Endothelial cell of umbilical vein (primary cell): ENCODE data around the gene LTA4H. TPM values are rescaled to one million over a fixed set of nuclear protein-coding genes. Genes with fewer than 3 reads are reported as not detected.

ENCODE experiments used
- BruUV-seq: library from RNA; stranded (reverse); fragments of 400-500 nt; replicated peaks from 2 replicates; lab custom pipeline; 2021; lab: Mats Ljungman, UMichigan
- CTCF ChIA-PET: fragments of 300-600, 350-600 bp; sonication (Branson Sonifier 250); formaldehyde crosslinking; loops from one replicate; lab custom pipeline; 2021; ENCODE audit warnings: antibody characterized with exemption, inconsistent platforms; lab: Charles Lee
- POLR2A ChIA-PET: fragments of 300-600, 350-600 bp; sonication (Branson Sonifier 250); formaldehyde crosslinking; loops from one replicate; lab custom pipeline; 2021; ENCODE audit warnings: antibody characterized with exemption, inconsistent platforms; lab: Charles Lee
- DNase-seq: peaks from one replicate; pipeline ENCODE4 v3.0.0-alpha.2; 2011; ENCODE audit warnings: low read depth, low spot score
- FAIRE-seq: peaks from 2 replicates; lab custom pipeline; 2011; peaks lifted over from hg19 to GRCh38; lab: Jason Lieb, UNC
- H2AFZ ChIP-seq: 2 replicates; pipeline ENCODE4 v1.6.0; 2012; ENCODE audit warnings: low read depth, low read length, control low read depth, inconsistent platforms
- H3K27ac ChIP-seq: 2 replicates; pipeline ENCODE4 v1.5.1; 2011; ENCODE audit warnings: low read depth, mild to moderate bottlenecking, control low read depth, low read length, moderate library complexity; ENCODE audit not compliant: insufficient read depth
- H3K27me3 ChIP-seq, 2 experiments: 2 replicates each; pipeline versions ENCODE4 v1.6.0 to v1.6.1; 2011; ENCODE audit warnings: low read length in 2 of 2, mixed read lengths in 1 of 2; ENCODE audit not compliant: control insufficient read depth in 2 of 2, insufficient read depth in 2 of 2
- H3K36me3 ChIP-seq, 2 experiments: 2 replicates in 1 of 2; 3 replicates in 1 of 2; pipeline ENCODE4 v1.5.1; 2011; ENCODE audit warnings: low read length in 2 of 2, mild to moderate bottlenecking in 1 of 2, moderate library complexity in 1 of 2; ENCODE audit not compliant: control insufficient read depth in 2 of 2, insufficient read depth in 2 of 2; ENCODE audit errors: extremely low read depth in 1 of 2
- H3K4me1 ChIP-seq: 3 replicates; pipeline ENCODE4 v1.5.1; 2011; ENCODE audit warnings: mild to moderate bottlenecking, low read length; ENCODE audit not compliant: control insufficient read depth, insufficient read depth; ENCODE audit errors: extremely low read depth
- H3K4me2 ChIP-seq: 2 replicates; pipeline ENCODE4 v1.6.1; 2011; ENCODE audit warnings: low read length, control low read depth, mixed read lengths; ENCODE audit not compliant: insufficient read depth
- H3K4me3 ChIP-seq, 3 experiments: fragments of 200-600 bp in 1 of 3; sonication (generic), shearing (Covaris generic) in 1 of 3; replicated peaks in 1 of 3; 2 replicates each; pipeline ENCODE4 v1.5.1; 2011 to 2016; ENCODE audit warnings: control low read depth in 3 of 3, low read length in 3 of 3, mild to moderate bottlenecking in 2 of 3, inconsistent platforms in 1 of 3, low read depth in 1 of 3, moderate library complexity in 1 of 3; ENCODE audit not compliant: insufficient read depth in 1 of 3
- H3K79me2 ChIP-seq: 2 replicates; pipeline ENCODE4 v1.6.0; 2012; ENCODE audit warnings: low read length, inconsistent platforms; ENCODE audit not compliant: control insufficient read depth, insufficient read depth
- H3K9ac ChIP-seq: replicated peaks from 2 replicates; pipeline ENCODE3; 2011; ENCODE audit warnings: low read length, control low read depth; ENCODE audit not compliant: insufficient read depth; ENCODE audit errors: extremely low read depth
- H3K9me1 ChIP-seq: replicated peaks from 3 replicates; pipeline ENCODE4 v1.6.0; 2011; ENCODE audit warnings: mild to moderate bottlenecking, low read length; ENCODE audit not compliant: control insufficient read depth, insufficient read depth; ENCODE audit errors: extremely low read depth
- H3K9me3 ChIP-seq: replicated peaks from 2 replicates; pipeline ENCODE4 v1.5.1; 2012; ENCODE audit warnings: low read length, inconsistent platforms; ENCODE audit not compliant: control insufficient read depth, insufficient read depth
- H4K20me1 ChIP-seq: replicated peaks from 2 replicates; pipeline ENCODE3; 2011; ENCODE audit warnings: mild to moderate bottlenecking, low read length; ENCODE audit not compliant: control insufficient read depth, insufficient read depth; ENCODE audit errors: extremely low read depth
- CTCF ChIP-seq, 2 donors: IDR thresholded peaks; 1 replicate in 1 of 2; 2 replicates in 1 of 2; pipeline ENCODE4 v1.5.1; 2011; ENCODE audit warnings: low read length in 2 of 2, mild to moderate bottlenecking in 2 of 2, moderate library complexity in 2 of 2, control low read depth in 1 of 2, inconsistent platforms in 1 of 2, low read depth in 1 of 2; ENCODE audit not compliant: insufficient read depth in 1 of 2; ENCODE audit errors: extremely low read depth in 1 of 2
- EZH2 ChIP-seq: IDR thresholded peaks from 2 replicates; pipeline ENCODE4 v1.6.1; 2012; ENCODE audit warnings: borderline replicate concordance, low read depth, mild to moderate bottlenecking, moderate library complexity, low read length, inconsistent platforms; ENCODE audit not compliant: severe bottlenecking
- FOS ChIP-seq: IDR thresholded peaks from 2 replicates; pipeline ENCODE4 v1.6.1; 2011; ENCODE audit warnings: mild to moderate bottlenecking, low read length, moderate library complexity, borderline replicate concordance; ENCODE audit not compliant: insufficient read depth
- GATA2 ChIP-seq: IDR thresholded peaks from 2 replicates; pipeline ENCODE4 v1.7.0; 2011; ENCODE audit warnings: low read depth, mild to moderate bottlenecking, moderate library complexity, mixed read lengths, low read length; ENCODE audit not compliant: insufficient read length, insufficient read depth
- JUN ChIP-seq: IDR thresholded peaks from 2 replicates; pipeline ENCODE4 v1.6.1; 2011; ENCODE audit warnings: borderline replicate concordance, low read depth; ENCODE audit not compliant: insufficient read length, insufficient read depth
- MAX ChIP-seq: IDR thresholded peaks from 2 replicates; pipeline ENCODE4 v1.6.1; 2011; ENCODE audit not compliant: insufficient read depth, insufficient read length
- MYC ChIP-seq: IDR thresholded peaks from one replicate; pipeline ENCODE4 v1.6.1; 2011; ENCODE audit warnings: mild to moderate bottlenecking, low read depth, low read length
- POLR2A ChIP-seq: IDR thresholded peaks from 2 replicates; pipeline ENCODE4 v1.6.1; 2012; ENCODE audit warnings: low read depth, mild to moderate bottlenecking, control low read depth, low read length
- POLR2AphosphoS5 ChIP-seq: IDR thresholded peaks from 2 replicates; pipeline ENCODE4 v1.6.1; 2012; ENCODE audit warnings: low read depth, mild to moderate bottlenecking, control low read depth, low read length, moderate library complexity; ENCODE audit not compliant: insufficient read depth
- dilution Hi-C: fragments of 300-500 bp; cut with MboI; formaldehyde crosslinking; loops from one replicate; pipeline ENCODE4 v1.15.0; 2019; ENCODE audit warnings: low sequenced_read_pairs; ENCODE audit not compliant: extremely low pct_ligation_motif_present
- intact Hi-C: fragments of 100-400 bp; cut with micrococcal nuclease; formaldehyde crosslinking; loops from one replicate; pipeline ENCODE4 v1.10.0; 2022
- polyA plus RNA-seq, 4 experiments: library from polyadenylated mRNA; depleted of rRNA in 3 of 4; stranded (reverse) in 3 of 4; unstranded in 1 of 4; fragments of >200 nt; gene quantifications; 2 replicates each; pipeline versions ENCODE4 v1.2.1 to v1.2.3, GENCODE V29; 2011 to 2012; ENCODE audit warnings: missing spikeins in 1 of 4
- total RNA-seq: library from RNA; stranded (reverse); gene quantifications from 2 replicates; pipeline ENCODE4 v1.2.3, GENCODE V29; 2021

LTA4H gene
- total and polyA plus RNA-seq, 2 donors (not counting 3 experiments of a cell fraction or from before 2014, with no cell fraction given): 77.1 to 85.2 TPM

GRCh38 chr12:95963096-95963495 is 72.3 kb downstream of the LTA4H start:
- FAIRE-seq (no peak), DNase-seq (no peak)
- Histone ChIP-seq H3K9me1 (no peaks in the 10 kb centered on the region), H3K27me3 (peaks cover 2 to 4% of the 10 kb centered on the region in 2 experiments), H3K27ac (no peak overlapping the region), H4K20me1 (no peaks in the 10 kb centered on the region), H3K9me3 (no peaks in the 10 kb centered on the region), H3K36me3 (no peaks in the 10 kb centered on the region), H3K4me1 (no peaks in the 10 kb centered on the region), H2AFZ (no peak overlapping the region), H3K4me2 (no peak overlapping the region), H3K79me2 (no peaks in the 10 kb centered on the region), H3K4me3 (no peak overlapping the region), H3K9ac (no peak overlapping the region)
- no peak for TF ChIP-seq POLR2AphosphoS5
- ChIA-PET CTCF (interaction anchor here (1.4 kb wide), 1 partner anchor 388 kb away, joined by 4 read pairs; no protein-coding TSS in a partner anchor), POLR2A (no interaction called here)
- intact Hi-C loops (no loop called here), dilution Hi-C loops (no loop called here)
- BruUV-seq: no TSS peak

GRCh38 chr12:95962222-95962621 is 73.2 kb downstream of the LTA4H start:
- TF ChIP-seq MYC (no peak), EZH2 (no peak), POLR2A (no peak), POLR2AphosphoS5 (no peak), MAX (no peak), GATA2 (no peak), JUN (no peak), FOS (no peak), CTCF (IDR thresholded peaks at IDR 0.05; ENCODE audit: extremely low read depth in 1 of 2, insufficient read depth in 1 of 2, low read depth in 1 of 2, low read length in 2 of 2) (no peak)

More at GRCh38 chr12:95962222-95962621, 73.2 kb downstream of the LTA4H start:
- intact Hi-C loops: no loop called here
- BruUV-seq: no TSS peak
- H2AFZ ChIP-seq: no peak overlapping the region
- POLR2A ChIA-PET: no interaction called here
- H3K27ac ChIP-seq: no peak overlapping the region
- peaks cover 3 to 4% of the 10 kb centered on the region in 2 experiments for H3K27me3 ChIP-seq
- no peaks in the 10 kb centered on the region for H3K9me1 ChIP-seq
- CTCF ChIA-PET: interaction anchor here (1.4 kb wide), 2 partner anchors 8 to 387 kb away, joined by 4 read pairs; no protein-coding TSS in a partner anchor
- no peaks in the 10 kb centered on the region for H3K4me1 ChIP-seq
- dilution Hi-C loops: no loop called here
- H3K79me2 ChIP-seq: no peaks in the 10 kb centered on the region
- no peak overlapping the region for H3K9ac ChIP-seq
- H4K20me1 ChIP-seq: no peaks in the 10 kb centered on the region
- DNase-seq (no peak), FAIRE-seq (no peak)
- H3K4me3 ChIP-seq: no peak overlapping the region
- no peaks in the 10 kb centered on the region for H3K36me3 ChIP-seq
- H3K4me2 ChIP-seq: no peak overlapping the region
- no peaks in the 10 kb centered on the region for H3K9me3 ChIP-seq
